AG04450 (cell line): ENCODE measurements around the gene WWOX. TPM values are rescaled to one million over a fixed set of nuclear protein-coding genes. Genes with fewer than 3 reads are reported as not detected.

Experiments
- CTCF ChIA-PET: fragments of 300-600, 350-600 bp; formaldehyde crosslinking; extraction: SDS; loops from one replicate; lab custom pipeline; 2022; ENCODE audit warnings: antibody characterized with exemption, inconsistent platforms; lab: Charles Lee
- POLR2A ChIA-PET: fragments of 350-600 bp; formaldehyde crosslinking; extraction: SDS; loops from one replicate; lab custom pipeline; 2021; ENCODE audit warnings: antibody characterized with exemption, inconsistent platforms; lab: Yijun Ruan, JAX
- DNase-seq: peaks from one replicate; pipeline ENCODE4 v3.0.0-alpha.2; 2011; ENCODE audit warnings: low read depth, low spot score
- H3K27ac ChIP-seq: one replicate; pipeline ENCODE4 v1.5.1; 2012; ENCODE audit warnings: low read depth, low read length, control low read depth
- H3K27me3 ChIP-seq: one replicate; pipeline ENCODE4 v1.6.0; 2012; ENCODE audit warnings: low read length; ENCODE audit not compliant: control insufficient read depth, insufficient read depth
- H3K4me3 ChIP-seq: 2 replicates; pipeline ENCODE4 v1.5.1; 2011; ENCODE audit warnings: mild to moderate bottlenecking, low read depth, low read length, control low read depth
- H3K9me3 ChIP-seq: 2 replicates; pipeline ENCODE4 v1.5.1; 2012; ENCODE audit warnings: low read length; ENCODE audit not compliant: control insufficient read depth, insufficient read depth
- polyA plus RNA-seq: library from polyadenylated mRNA; depleted of rRNA; stranded (reverse); fragments of >200 nt; gene quantifications from 2 replicates; pipeline ENCODE4 v1.2.3, GENCODE V29; 2011
- TF ChIP-seq, protein P1 (sequence below): IDR thresholded peaks from 2 replicates; pipeline ENCODE4 v1.5.1; 2011; ENCODE audit warnings: low read depth, low read length, control low read depth, inconsistent platforms

The WWOX gene
- polyA plus RNA-seq, 1 experiment, result 2.1 TPM

- Histone ChIP-seq H3K27ac (no peak overlapping the region), H3K9me3 (peaks cover 34% of the 10 kb centered on the region), H3K4me3 (no peak overlapping the region), H3K27me3 (no peaks in the 10 kb centered on the region)
- no peak for DNase-seq
- ChIA-PET POLR2A (no interaction called here), CTCF (no interaction called here)
- TF ChIP-seq, protein P1, sequence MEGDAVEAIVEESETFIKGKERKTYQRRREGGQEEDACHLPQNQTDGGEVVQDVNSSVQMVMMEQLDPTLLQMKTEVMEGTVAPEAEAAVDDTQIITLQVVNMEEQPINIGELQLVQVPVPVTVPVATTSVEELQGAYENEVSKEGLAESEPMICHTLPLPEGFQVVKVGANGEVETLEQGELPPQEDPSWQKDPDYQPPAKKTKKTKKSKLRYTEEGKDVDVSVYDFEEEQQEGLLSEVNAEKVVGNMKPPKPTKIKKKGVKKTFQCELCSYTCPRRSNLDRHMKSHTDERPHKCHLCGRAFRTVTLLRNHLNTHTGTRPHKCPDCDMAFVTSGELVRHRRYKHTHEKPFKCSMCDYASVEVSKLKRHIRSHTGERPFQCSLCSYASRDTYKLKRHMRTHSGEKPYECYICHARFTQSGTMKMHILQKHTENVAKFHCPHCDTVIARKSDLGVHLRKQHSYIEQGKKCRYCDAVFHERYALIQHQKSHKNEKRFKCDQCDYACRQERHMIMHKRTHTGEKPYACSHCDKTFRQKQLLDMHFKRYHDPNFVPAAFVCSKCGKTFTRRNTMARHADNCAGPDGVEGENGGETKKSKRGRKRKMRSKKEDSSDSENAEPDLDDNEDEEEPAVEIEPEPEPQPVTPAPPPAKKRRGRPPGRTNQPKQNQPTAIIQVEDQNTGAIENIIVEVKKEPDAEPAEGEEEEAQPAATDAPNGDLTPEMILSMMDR, result no peak
Observed at GRCh38 chr16:79062821-79063220, 963.4 kb downstream of the WWOX start.

GRCh38 chr16:79064256-79064972 is 965.0 kb downstream of the WWOX start:
- Histone ChIP-seq H3K27me3 (no peaks in the 10 kb centered on the region), H3K9me3 (peaks cover 33% of the 10 kb centered on the region), H3K27ac (no peak overlapping the region), H3K4me3 (no peak overlapping the region)
- DNase-seq, result no peak
- TF ChIP-seq, protein P1, result no peak
- ChIA-PET CTCF (no interaction called here), POLR2A (no interaction called here)

DNA sequence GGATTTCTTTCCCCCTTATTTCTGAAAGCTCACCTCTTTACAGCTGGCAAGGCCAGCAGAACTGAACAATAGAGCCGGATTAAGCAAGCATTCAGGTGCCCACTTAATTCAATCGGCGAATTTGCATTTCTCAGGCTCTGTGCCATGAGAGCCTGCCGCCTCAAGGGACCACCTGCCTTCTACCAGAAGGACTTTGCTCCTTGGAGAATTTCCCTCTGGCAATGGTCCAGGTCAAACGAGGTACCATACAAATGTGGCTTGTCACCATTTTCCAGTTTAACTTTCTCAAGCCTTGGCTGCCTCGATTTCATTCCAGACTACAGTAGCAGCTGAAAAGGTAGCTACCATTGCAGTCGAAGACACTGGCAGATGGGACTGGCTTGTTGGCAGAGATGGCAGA is 967.1 kb downstream of the WWOX start:
- Histone ChIP-seq H3K4me3 (no peak overlapping the region), H3K9me3 (peaks cover 36% of the 10 kb centered on the region), H3K27ac (no peak overlapping the region), H3K27me3 (no peaks in the 10 kb centered on the region)
- POLR2A ChIA-PET, result no interaction called here
- CTCF ChIA-PET, result no interaction called here
- DNase-seq, result no peak
- TF ChIP-seq, protein P1, result no peak

GRCh38 chr16:79067600-79067999 is 968.1 kb downstream of the WWOX start:
- Histone ChIP-seq H3K9me3 (peaks cover 40% of the 10 kb centered on the region), H3K4me3 (no peak overlapping the region), H3K27me3 (no peaks in the 10 kb centered on the region), H3K27ac (no peak overlapping the region)
- no peak for DNase-seq
- TF ChIP-seq, protein P1, result no peak
- POLR2A ChIA-PET, result no interaction called here
- CTCF ChIA-PET, result no interaction called here

DNA sequence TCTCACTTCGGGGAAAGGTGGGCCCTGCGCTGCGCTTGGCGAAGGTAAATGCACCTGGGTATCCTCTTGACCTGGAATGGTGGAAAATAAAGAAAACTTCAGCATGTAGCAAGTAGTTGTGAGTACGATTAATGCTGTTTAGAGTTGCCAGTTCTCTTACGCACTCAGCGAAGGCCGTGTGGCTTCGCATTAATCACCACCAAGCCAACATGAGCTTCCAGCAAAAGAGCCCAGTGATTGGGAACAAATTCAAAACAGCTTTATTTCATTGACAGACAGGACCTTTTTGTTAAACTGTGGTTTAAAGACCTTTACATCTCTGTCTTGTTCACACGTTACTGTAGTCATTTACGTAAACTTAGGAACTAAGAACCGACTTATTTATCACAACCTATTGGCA is 969.7 kb downstream of the WWOX start:
- no peaks in the 10 kb centered on the region for H3K27me3 ChIP-seq
- H3K4me3 ChIP-seq, result no peak overlapping the region
- CTCF ChIA-PET, result no interaction called here
- peaks cover 44% of the 10 kb centered on the region for H3K9me3 ChIP-seq
- H3K27ac ChIP-seq, result no peak overlapping the region
- no peak for DNase-seq
- TF ChIP-seq, protein P1, result no peak
- POLR2A ChIA-PET, result no interaction called here
